SU-DHL-6 (cell line): Measurements from ENCODE around the gene WNT11.

Experiments
- CTCF ChIP-seq: fragments of 200-600 bp; sonication (generic); IDR thresholded peaks from one replicate; pipeline ENCODE4 v1.5.1; 2017; ENCODE audit warnings: antibody characterized with exemption, mild to moderate bottlenecking, low read length, moderate library complexity; ENCODE audit not compliant: insufficient read depth, poor library complexity, severe bottlenecking
- EZH2phosphoT487 ChIP-seq: fragments of 200-600 bp; sonication (generic), shearing (Covaris generic); conservative IDR thresholded peaks from 2 replicates; pipeline ENCODE4 v1.6.1; 2018; ENCODE audit warnings: mild to moderate bottlenecking, antibody characterized with exemption, low read length, moderate library complexity, mixed read lengths

DNA sequence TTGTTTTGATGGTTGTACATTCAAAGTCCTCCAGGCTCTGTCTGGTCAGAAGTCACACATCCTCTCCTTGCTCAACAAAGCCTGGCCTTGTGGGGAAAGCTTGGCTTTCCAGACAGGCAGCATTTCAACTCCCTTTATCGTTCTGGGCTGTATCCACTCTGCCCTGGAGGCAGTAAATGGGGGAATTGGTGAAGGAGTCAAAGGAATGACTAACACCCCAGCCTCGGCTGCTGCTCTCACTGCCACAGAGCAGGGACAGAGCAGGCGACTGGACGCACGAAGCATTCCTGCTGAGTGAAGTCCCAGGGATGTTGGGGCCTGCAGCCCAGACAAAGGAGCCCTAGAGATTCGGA is 52.8 kb downstream of the WNT11 start:
- TF ChIP-seq CTCF, result no peak
- TF ChIP-seq EZH2phosphoT487, result no peak
